ENCODE measurements around the gene PLAA.

The PLAA gene

GRCh38 chr9:26880262-26880661, 66.8 kb downstream of the PLAA start:
- TF ChIP-seq POLR2AphosphoS5 (IDR thresholded peaks at IDR 0.05; ENCODE audit: low read depth, low read length), result no peak

DNA sequence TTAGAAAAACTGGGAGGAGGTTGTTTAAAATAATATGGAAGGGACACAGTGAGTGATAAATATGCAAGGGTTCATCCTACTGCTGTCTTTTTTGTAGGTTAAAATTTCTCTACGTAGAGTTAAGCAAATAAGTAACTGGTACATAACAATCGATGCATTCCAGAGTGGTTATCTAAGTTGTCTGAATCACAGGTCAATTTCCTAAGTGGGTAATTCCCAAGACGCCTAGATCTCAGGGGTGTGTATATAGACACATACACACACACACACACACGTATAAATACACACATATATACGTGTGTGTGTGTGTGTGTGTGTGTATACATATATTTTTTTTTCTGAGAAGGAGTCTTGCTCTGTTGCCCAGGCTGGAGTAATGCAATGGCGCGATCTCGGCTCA, 76.8 kb downstream of the PLAA start:
- no peak for TF ChIP-seq TAF1 (IDR thresholded peaks at IDR 0.05; ENCODE audit: borderline replicate concordance, insufficient read depth, low read length)
- no peak for TF ChIP-seq FOXP2 (optimal IDR thresholded peaks at IDR 0.05; ENCODE audit: borderline replicate concordance, extremely low read depth, extremely low read length, insufficient read depth)
- TF ChIP-seq SIN3A (IDR thresholded peaks at IDR 0.05; ENCODE audit: borderline replicate concordance, insufficient read depth, low read length), result no peak
- no peak for TF ChIP-seq REST (IDR thresholded peaks at IDR 0.05; ENCODE audit: insufficient read depth in 1 of 2, low read depth in 2 of 2, low read length in 2 of 2)
- no peak for TF ChIP-seq POLR2AphosphoS5 (IDR thresholded peaks at IDR 0.05; ENCODE audit: low read depth, low read length)

GRCh38 chr9:26863074-26863473, 84.0 kb downstream of the PLAA start:
- TF ChIP-seq TAF1 (IDR thresholded peaks at IDR 0.05; ENCODE audit: borderline replicate concordance, insufficient read depth, low read length) (no peak), FOXP2 (optimal IDR thresholded peaks at IDR 0.05; ENCODE audit: borderline replicate concordance, extremely low read depth, extremely low read length, insufficient read depth) (no peak), POLR2AphosphoS5 (IDR thresholded peaks at IDR 0.05; ENCODE audit: low read depth, low read length) (no peak), REST (IDR thresholded peaks at IDR 0.05; ENCODE audit: insufficient read depth in 1 of 2, low read depth in 2 of 2, low read length in 2 of 2) (no peak), SIN3A (IDR thresholded peaks at IDR 0.05; ENCODE audit: borderline replicate concordance, insufficient read depth, low read length) (no peak)

- TF ChIP-seq REST (IDR thresholded peaks at IDR 0.05; ENCODE audit: insufficient read depth in 1 of 2, low read depth in 2 of 2, low read length in 2 of 2) (no peak), TAF1 (IDR thresholded peaks at IDR 0.05; ENCODE audit: borderline replicate concordance, insufficient read depth, low read length) (no peak), SIN3A (IDR thresholded peaks at IDR 0.05; ENCODE audit: borderline replicate concordance, insufficient read depth, low read length) (no peak), POLR2AphosphoS5 (IDR thresholded peaks at IDR 0.05; ENCODE audit: low read depth, low read length) (no peak), FOXP2 (optimal IDR thresholded peaks at IDR 0.05; ENCODE audit: borderline replicate concordance, extremely low read depth, extremely low read length, insufficient read depth) (no peak)
Observed at GRCh38 chr9:26856413-26857032, 90.5 kb downstream of the PLAA start.

All from PFSK-1 (cell line).